Vagina (tissue), 2 donors: Measurements from ENCODE around the gene EVA1C. TPM values are rescaled to one million over a fixed set of nuclear protein-coding genes. Genes with fewer than 3 reads are reported as not detected.
A peak's percentile ranks its signal among the peaks of the same experiment; 100 is the strongest.

ENCODE experiments used
- DNase-seq, 2 donors: peaks; one replicate each; pipeline ENCODE4 v3.0.0-alpha.2; 2017; ENCODE audit errors: extremely low spot score in 2 of 2
- H3K27ac ChIP-seq: fragments of 200-600 bp; sonication (generic); one replicate; pipeline ENCODE4 v1.5.1; 2019
- H3K27me3 ChIP-seq: fragments of 200-600 bp; sonication (generic); one replicate; pipeline ENCODE4 v1.5.1; 2019
- H3K36me3 ChIP-seq, 2 donors: fragments of 200-600 bp; sonication (generic); one replicate each; pipeline ENCODE4 v1.5.1; 2017 to 2019
- H3K4me1 ChIP-seq: fragments of 200-600 bp; sonication (generic); one replicate; pipeline ENCODE4 v1.5.1; 2019
- H3K4me3 ChIP-seq, 2 donors: fragments of 200-600 bp; sonication (generic); 1 replicate in 1 of 2; 2 replicates in 1 of 2; pipeline ENCODE4 v1.5.1; 2016 to 2019
- H3K9me3 ChIP-seq: fragments of 200-600 bp; sonication (generic); one replicate; pipeline ENCODE4 v1.5.1; 2019
- CTCF ChIP-seq, 3 experiments: fragments of 450-650 bp in 2 of 3; fragments of 200-600 bp in 1 of 3; sonication (generic) in 1 of 3; IDR thresholded peaks; one replicate each; pipeline ENCODE4 v1.5.1; 2017 to 2019; ENCODE audit warnings: antibody characterized with exemption in 3 of 3, mild to moderate bottlenecking in 2 of 3, moderate library complexity in 2 of 3
- POLR2A ChIP-seq, 2 donors: fragments of 450-650 bp; IDR thresholded peaks; one replicate each; pipeline ENCODE4 v1.6.1; 2017; ENCODE audit warnings: antibody characterized with exemption in 2 of 2, mild to moderate bottlenecking in 2 of 2, moderate library complexity in 2 of 2
- POLR2AphosphoS5 ChIP-seq, 2 donors: sonication (generic); formaldehyde crosslinking; IDR thresholded peaks; one replicate each; pipeline ENCODE4 v1.9.0; 2017; ENCODE audit warnings: antibody characterized with exemption in 2 of 2, mild to moderate bottlenecking in 2 of 2, low read depth in 1 of 2; ENCODE audit not compliant: insufficient read depth in 1 of 2
- intact Hi-C: fragments of 100-400 bp; cut with DNase I; formaldehyde crosslinking; loops from one replicate; pipeline ENCODE4 v1.15.1; 2023
- small RNA-seq: library from RNA; depleted of rRNA; stranded (forward); fragments of <200 nt; gene quantifications from one replicate; pipeline ENCODE3, GENCODE V24; 2016
- total RNA-seq: library from RNA; depleted of rRNA; stranded (reverse); fragments of >200 nt; gene quantifications from one replicate; pipeline ENCODE4 v1.2.3, GENCODE V29; 2016

Gene EVA1C
- total RNA-seq, 1 donor from 2014 or later, result 66.5 TPM

GRCh38 chr21:32562426-32562825 is 149.9 kb downstream of the EVA1C start:
- H3K4me1 ChIP-seq, result no peaks in the 10 kb centered on the region
- H3K27me3 ChIP-seq, result no peaks in the 10 kb centered on the region
- peak in 1 of 2 donors; percentile 69 for TF ChIP-seq POLR2AphosphoS5 (IDR thresholded peaks at IDR 0.05; ENCODE audit: insufficient read depth in 1 of 2, low read depth in 1 of 2)
- TF ChIP-seq CTCF (IDR thresholded peaks at IDR 0.05), result peak; percentile 8 to 38 (median 27)
- TF ChIP-seq POLR2A (IDR thresholded peaks at IDR 0.05), result no peak
- H3K9me3 ChIP-seq, result no peaks in the 10 kb centered on the region
- intact Hi-C loops, result no loop called here
- H3K27ac ChIP-seq, result peak overlapping the region; percentile 53
- H3K4me3 ChIP-seq, result no peak overlapping the region
- DNase-seq, result no peak
- no peaks in the 10 kb centered on the region for H3K36me3 ChIP-seq

- TF ChIP-seq POLR2A (IDR thresholded peaks at IDR 0.05) (no peak), POLR2AphosphoS5 (IDR thresholded peaks at IDR 0.05; ENCODE audit: insufficient read depth in 1 of 2, low read depth in 1 of 2) (no peak), CTCF (IDR thresholded peaks at IDR 0.05) (no peak)
- no peaks in the 10 kb centered on the region for H3K36me3 ChIP-seq
- H3K4me1 ChIP-seq, result no peaks in the 10 kb centered on the region
- H3K27me3 ChIP-seq, result no peaks in the 10 kb centered on the region
- peak overlapping the region; percentile 53 for H3K27ac ChIP-seq
- no peak overlapping the region for H3K4me3 ChIP-seq
- no peak for DNase-seq
- H3K9me3 ChIP-seq, result no peaks in the 10 kb centered on the region
- intact Hi-C loops, result no loop called here
Measured at GRCh38 chr21:32562915-32563314, 150.4 kb downstream of the EVA1C start.

Small RNAs within 50 kb of the gene (small RNA-seq; reads per million reads assigned to genes)
- gene RF00438 (not detected), gene RNA5SP490 (not detected), gene SNORA80A (125 reads per million, percentile 97 among the genes with 10 or more reads in this experiment)

Other genes starting within 250 kb of the EVA1C start
- 3.4 TPM for gene MIS18A, start 133.7 kb upstream of the EVA1C start, total RNA-seq
- 3.9 TPM for gene MRAP, start 113.9 kb upstream of the EVA1C start, total RNA-seq
- 23.8 TPM for gene URB1, start 19.7 kb upstream of the EVA1C start, total RNA-seq
- not detected for gene TCP10L, start 172.8 kb downstream of the EVA1C start, total RNA-seq
- gene CFAP298, start 199.7 kb downstream of the EVA1C start, total RNA-seq, result 22.1 TPM